GM21576 (cell line): ENCODE measurements around the gene NAA25.
"Not testable (repeated sequence)": the region's sequence is repeated elsewhere in the genome, so short reads cannot be mapped to it uniquely, and the experiment has no call there.

Experiments
- ATAC-seq: cut with Tn5 transposase; IDR thresholded peaks from one replicate; pipeline ENCODE4 v1.9.1; 2021; ENCODE audit warnings: mild to moderate bottlenecking, moderate library complexity; ENCODE audit not compliant: unreplicated experiment

Gene NAA25

GRCh38 chr12:112117685-112118084 lies 9.1 kb upstream of the NAA25 start:
- ATAC-seq = no peak

- no peak for ATAC-seq
These were observed 7.9 kb upstream of the NAA25 start for GRCh38 chr12:112116232-112117060.

- no peak for ATAC-seq
These were observed 6.9 kb upstream of the NAA25 start for GRCh38 chr12:112115259-112116045.

GRCh38 chr12:112112409-112113133 lies 4.0 kb upstream of the NAA25 start:
- no peak for ATAC-seq

GRCh38 chr12:112111931-112112330 lies 3.3 kb upstream of the NAA25 start:
- no peak for ATAC-seq

DNA sequence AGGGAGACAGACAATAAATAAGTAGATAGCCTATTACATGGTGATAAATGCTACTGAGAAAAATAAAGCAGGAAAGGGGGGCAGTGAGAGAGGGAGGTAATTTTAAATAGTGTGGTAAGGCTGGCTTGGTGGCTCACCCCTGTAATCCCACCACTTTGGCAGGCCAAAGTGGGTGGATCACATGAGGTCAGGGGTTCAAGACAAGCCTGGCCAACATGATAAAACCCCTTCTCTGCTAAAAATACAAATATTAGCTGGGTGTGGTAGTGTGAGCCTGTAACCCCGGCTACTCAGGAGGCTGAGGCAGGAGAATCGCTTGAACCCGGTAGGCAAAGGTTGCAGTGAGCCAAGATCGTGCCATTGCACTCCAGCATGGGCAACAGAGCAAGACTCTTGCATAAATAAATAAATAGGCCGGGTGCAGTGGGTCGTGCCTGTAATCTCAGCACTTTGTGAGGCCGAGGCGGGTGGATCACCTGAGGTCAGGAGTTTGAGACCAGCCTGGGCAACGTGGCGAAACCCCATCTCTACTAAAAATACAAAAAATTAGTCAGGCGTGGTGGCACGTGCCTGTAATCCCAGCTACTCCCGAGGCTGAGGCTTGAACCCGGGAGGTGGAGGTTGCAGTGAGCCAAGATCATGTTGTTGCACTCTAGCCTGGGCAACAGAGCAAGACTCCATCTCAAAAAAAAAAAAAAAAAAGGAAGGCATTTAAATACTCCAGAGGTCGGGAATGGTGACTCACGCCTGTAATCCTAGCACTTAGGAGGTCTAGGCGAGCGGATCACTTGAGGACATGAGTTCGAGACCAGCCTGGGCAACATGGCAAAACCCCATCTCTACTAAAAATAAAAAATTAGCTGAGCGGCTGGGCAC lies 2.4 kb upstream of the NAA25 start:
- not testable (repeated sequence) for ATAC-seq

DNA sequence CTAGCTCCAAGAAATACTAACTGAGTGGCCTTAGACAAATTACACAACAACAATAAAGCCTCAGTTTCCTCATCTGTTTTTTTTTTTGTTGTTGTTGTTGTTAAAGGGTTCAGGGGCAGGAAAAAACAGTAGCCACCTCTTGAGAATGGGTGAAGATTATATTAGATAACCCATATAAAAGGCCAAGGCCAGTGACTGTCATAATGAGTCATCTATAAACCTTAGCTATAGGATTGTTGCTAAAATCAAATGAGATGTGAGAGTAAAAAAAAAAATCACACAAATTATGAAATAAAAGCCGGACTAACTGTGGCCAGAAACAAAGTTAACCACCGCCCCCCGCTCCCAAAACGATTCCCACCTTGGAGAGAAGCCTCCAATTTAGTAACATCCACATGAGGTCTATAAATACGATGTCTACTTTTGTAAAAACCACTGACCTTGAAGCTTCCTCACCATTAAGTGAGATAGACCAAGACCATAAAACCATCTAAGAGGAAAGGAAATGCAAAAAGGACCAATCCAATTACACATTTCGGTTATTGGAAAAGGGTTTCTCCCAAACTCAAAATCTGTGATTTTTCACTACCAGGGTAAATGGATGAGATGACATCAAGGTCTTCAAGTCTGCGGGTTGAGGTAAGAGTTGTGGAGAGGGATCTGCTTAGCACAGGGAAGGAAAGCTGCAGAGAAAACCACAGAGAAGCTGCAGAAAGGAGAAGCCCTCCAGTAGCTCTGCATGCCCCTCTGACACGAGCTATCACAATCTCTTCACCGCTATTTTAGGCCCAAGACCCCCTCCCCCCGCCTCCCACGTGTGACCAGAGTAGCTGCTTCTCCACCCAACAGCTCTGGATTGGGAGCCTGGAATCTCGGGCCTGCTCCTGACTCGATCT lies 1.0 kb downstream of the NAA25 start:
- no peak for ATAC-seq

DNA sequence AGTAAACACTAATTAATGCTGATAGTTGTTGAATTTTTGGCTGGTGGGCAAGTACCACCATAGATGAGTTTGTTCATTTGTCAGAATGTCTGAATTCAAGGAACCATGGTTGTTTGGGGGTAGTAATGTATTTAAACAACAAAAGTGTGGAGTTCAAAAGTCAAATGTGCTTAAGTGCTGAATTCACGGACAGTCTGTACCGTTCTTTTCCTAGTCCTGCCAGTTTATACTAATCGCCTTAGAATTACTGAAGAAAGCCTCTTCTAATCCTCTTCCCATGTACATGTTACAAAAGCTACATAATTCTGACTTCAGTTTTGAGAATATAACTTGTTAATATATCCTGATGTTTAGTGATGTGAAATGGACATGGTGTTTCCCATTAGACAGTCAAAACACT lies 2.7 kb downstream of the NAA25 start:
- no peak for ATAC-seq

DNA sequence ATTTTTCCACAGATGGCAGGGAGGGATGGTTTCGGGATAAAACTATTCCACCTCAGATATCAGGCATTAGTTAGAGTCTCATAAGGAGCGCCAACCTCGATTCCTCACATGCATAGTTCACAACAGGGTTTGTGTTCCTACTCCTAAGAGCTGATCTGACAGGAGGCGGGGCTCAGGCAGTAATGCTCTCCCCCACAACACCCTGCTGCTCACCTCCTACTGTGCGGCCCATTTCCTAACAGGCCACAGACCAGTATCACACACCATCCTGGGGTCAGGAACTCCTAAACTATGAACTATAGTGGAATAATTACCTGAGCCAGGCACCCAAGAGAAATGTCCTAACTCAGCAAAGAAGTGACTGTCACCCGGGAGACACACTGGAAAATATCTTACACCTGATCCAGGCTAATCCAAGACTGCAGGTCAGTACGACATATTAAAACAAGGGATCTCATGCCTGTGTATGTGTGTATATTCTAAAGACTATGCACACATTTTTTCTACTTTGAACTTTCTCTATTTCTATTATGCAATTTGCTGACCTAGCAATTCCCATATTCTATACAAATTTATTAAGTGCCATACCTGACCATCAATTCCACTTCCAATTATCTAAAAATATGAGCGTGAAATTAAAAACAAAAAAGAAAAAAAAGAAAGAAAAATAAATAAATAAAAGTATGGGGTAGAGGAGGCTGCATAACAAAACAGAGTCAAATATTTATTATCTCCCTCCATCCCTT lies 4.7 kb downstream of the NAA25 start:
- no peak for ATAC-seq

DNA sequence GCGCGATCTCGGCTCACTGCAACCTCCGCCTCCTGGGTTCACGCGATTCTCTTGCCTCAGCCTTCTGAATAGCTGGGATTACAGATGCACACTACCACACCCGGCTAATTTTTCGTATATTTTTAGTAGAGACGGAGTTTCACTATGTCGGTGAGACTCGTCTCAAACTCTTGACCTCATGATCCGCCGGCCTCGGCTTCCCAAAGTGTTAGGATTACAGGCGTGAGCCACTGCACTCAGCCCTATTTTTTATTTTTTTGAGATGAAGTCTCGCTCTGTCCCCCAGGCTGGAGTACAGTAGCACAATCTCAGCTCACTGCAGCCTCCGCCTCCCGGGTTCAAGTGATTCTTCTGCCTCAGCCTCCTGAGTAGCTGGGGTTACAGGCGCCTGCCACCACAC lies 5.8 kb downstream of the NAA25 start:
- ATAC-seq = not testable (repeated sequence)

DNA sequence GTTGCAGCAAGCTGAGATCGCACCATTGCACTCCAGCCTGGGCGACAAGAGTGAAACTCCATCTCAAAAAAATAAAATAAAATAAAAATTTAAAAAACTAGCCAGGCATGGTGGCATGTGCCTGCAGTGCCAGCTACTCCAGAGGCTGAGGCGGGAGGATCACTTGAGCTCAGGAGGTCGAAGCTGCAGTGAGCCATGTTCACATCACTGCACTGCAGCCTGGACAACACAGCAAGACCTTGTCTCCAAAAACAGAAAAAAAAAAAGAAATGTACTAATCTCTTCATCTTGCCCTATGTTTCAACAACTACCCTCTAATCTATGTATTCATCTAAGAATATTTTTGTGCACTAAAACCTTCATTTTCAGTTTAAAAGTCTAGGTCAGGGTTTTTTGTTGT lies 6.5 kb downstream of the NAA25 start:
- ATAC-seq = no peak

GRCh38 chr12:112100500-112100899 lies 8.1 kb downstream of the NAA25 start:
- ATAC-seq = not testable (repeated sequence)

DNA sequence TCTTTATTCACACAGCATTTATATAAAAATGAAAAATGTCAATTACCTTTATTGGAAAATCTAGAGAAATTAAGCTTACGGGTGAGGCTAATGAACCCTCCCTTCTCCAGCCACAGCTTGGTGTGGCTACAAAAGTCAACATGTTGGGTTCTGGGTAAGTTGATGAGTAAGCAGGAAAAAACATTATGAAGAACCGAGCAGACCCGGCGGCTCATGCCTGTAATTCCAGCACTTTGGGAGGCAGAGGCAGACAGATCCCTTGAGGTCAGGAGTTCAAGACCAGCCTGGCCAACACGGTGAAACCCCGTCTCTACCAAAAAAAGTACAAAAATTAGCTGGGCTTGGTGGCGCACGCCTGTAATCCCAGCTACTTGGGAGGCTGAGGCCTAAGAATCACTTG lies 10.9 kb downstream of the NAA25 start:
- no peak for ATAC-seq

GRCh38 chr12:112096667-112097066 lies 11.9 kb downstream of the NAA25 start:
- ATAC-seq = peak; percentile 28

- ATAC-seq = peak; percentile 74
These were observed 12.5 kb downstream of the NAA25 start for GRCh38 chr12:112096070-112096469.

GRCh38 chr12:112091563-112091962 lies 17.0 kb downstream of the NAA25 start:
- ATAC-seq = no peak

DNA sequence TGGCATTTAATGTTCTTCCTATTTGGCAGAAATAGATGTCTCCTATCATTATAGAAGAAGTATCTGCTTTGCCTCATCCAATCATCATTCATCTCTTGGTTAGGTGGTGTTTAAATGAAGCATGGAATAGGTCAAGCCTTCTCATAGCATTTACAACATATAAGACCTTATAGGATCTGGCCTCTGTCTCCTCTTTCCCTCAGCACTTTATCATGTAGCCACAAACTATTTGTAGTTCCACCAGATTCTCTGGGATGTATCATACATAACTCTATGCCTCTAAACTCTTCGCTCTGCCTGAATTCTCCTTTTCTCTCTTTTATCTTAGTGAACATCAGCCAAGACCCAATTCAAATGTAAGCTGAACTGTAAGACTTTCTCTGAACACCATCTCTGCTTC lies 20.7 kb downstream of the NAA25 start:
- ATAC-seq = no peak

GRCh38 chr12:112087055-112087850 lies 21.3 kb downstream of the NAA25 start:
- no peak for ATAC-seq
